ENCODE results near the gene THADA. TPM values are rescaled to one million over a fixed set of nuclear protein-coding genes. Genes with fewer than 3 reads are reported as not detected.

Gene THADA
- total and polyA plus RNA-seq, 2 donors (not counting 3 experiments of a cell fraction or from before 2014, with no cell fraction given), result 22.6 to 25.3 TPM

DNA sequence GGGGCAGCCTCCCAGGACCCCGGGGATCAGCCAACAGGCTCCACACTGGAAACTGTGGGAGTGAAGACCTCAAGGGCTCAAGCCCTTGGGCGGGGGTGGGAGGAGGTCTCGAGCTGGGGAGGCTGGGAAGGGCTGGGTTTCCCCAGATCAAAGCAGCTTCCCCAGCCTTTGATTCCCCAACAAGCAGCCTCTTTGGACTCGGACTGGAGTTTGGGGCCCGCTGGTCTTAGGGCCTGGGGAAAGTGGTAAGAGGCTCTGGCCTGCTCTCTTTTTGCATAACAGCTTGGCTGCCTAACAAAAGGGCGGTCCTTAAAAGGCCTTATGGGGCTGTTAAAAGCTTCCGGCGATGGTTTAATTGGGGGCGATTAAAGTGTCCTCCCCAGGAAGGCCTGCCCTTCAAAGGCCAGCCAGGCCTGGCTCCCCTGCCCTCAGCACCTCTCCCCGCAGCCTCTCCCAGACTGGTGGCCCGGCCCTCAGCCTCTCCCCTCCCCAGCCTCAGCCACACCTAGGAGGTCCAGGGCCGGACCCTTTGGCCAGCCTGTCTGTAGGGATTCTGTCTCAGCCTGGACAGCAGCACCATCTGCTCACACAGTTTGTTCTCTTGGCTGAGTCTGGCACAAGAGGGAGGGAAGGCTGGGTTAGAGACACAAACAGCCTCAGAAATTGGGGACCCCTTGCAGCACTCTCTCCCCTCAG is 409.0 kb downstream of the THADA start:
- H3K4me1 ChIP-seq (ENCODE audit: control insufficient read depth, extremely low read depth, insufficient read depth, low read length), result peaks cover 11% of the 10 kb centered on the region
- no peaks in the 10 kb centered on the region for H3K79me2 ChIP-seq (ENCODE audit: control insufficient read depth, insufficient read depth, low read length)
- no peaks in the 10 kb centered on the region for H3K36me3 ChIP-seq (ENCODE audit: control insufficient read depth in 2 of 2, extremely low read depth in 1 of 2, insufficient read depth in 2 of 2, low read length in 2 of 2)
- ChIA-PET CTCF (no interaction called here), POLR2A (no interaction called here)
- dilution Hi-C loops (cut with MboI; ENCODE audit: extremely low pct_ligation_motif_present, low sequenced_read_pairs), result no loop called here
- intact Hi-C loops (cut with micrococcal nuclease), result no loop called here
- H4K20me1 ChIP-seq (replicated peaks; ENCODE audit: control insufficient read depth, extremely low read depth, insufficient read depth, low read length), result no peaks in the 10 kb centered on the region
- no peaks in the 10 kb centered on the region for H3K9me1 ChIP-seq (replicated peaks; ENCODE audit: control insufficient read depth, extremely low read depth, insufficient read depth, low read length)
- no peak overlapping the region for H2AFZ ChIP-seq (ENCODE audit: low read depth, low read length)
- FAIRE-seq, result no peak
- H3K27ac ChIP-seq (ENCODE audit: insufficient read depth, low read depth, low read length), result no peak overlapping the region
- H3K4me2 ChIP-seq (ENCODE audit: insufficient read depth, low read length), result no peak overlapping the region
- BruUV-seq (replicated peaks), result no TSS peak
- no peak overlapping the region for H3K4me3 ChIP-seq (replicated peaks in 1 of 3; ENCODE audit: insufficient read depth in 1 of 3, low read depth in 1 of 3, low read length in 3 of 3)
- TF ChIP-seq, protein P1, sequence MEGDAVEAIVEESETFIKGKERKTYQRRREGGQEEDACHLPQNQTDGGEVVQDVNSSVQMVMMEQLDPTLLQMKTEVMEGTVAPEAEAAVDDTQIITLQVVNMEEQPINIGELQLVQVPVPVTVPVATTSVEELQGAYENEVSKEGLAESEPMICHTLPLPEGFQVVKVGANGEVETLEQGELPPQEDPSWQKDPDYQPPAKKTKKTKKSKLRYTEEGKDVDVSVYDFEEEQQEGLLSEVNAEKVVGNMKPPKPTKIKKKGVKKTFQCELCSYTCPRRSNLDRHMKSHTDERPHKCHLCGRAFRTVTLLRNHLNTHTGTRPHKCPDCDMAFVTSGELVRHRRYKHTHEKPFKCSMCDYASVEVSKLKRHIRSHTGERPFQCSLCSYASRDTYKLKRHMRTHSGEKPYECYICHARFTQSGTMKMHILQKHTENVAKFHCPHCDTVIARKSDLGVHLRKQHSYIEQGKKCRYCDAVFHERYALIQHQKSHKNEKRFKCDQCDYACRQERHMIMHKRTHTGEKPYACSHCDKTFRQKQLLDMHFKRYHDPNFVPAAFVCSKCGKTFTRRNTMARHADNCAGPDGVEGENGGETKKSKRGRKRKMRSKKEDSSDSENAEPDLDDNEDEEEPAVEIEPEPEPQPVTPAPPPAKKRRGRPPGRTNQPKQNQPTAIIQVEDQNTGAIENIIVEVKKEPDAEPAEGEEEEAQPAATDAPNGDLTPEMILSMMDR (IDR thresholded peaks at IDR 0.05; ENCODE audit: extremely low read depth in 1 of 2, insufficient read depth in 1 of 2, low read depth in 1 of 2, low read length in 2 of 2), result no peak
- TF ChIP-seq EZH2 (IDR thresholded peaks at IDR 0.05; ENCODE audit: borderline replicate concordance, low read depth, low read length, severe bottlenecking) (no peak), FOS (IDR thresholded peaks at IDR 0.05; ENCODE audit: borderline replicate concordance, insufficient read depth, low read length) (no peak), POLR2A (IDR thresholded peaks at IDR 0.05; ENCODE audit: low read depth, low read length) (no peak), GATA2 (IDR thresholded peaks at IDR 0.05; ENCODE audit: insufficient read depth, insufficient read length, low read depth, low read length) (no peak), JUN (IDR thresholded peaks at IDR 0.05; ENCODE audit: borderline replicate concordance, insufficient read depth, insufficient read length, low read depth) (no peak), POLR2AphosphoS5 (IDR thresholded peaks at IDR 0.05; ENCODE audit: insufficient read depth, low read depth, low read length) (no peak), MYC (IDR thresholded peaks at IDR 0.05; ENCODE audit: low read depth, low read length) (no peak)
- TF ChIP-seq, protein P2, sequence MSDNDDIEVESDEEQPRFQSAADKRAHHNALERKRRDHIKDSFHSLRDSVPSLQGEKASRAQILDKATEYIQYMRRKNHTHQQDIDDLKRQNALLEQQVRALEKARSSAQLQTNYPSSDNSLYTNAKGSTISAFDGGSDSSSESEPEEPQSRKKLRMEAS (IDR thresholded peaks at IDR 0.05; ENCODE audit: insufficient read depth, insufficient read length), result no peak
- no peaks in the 10 kb centered on the region for H3K27me3 ChIP-seq (ENCODE audit: control insufficient read depth in 2 of 2, insufficient read depth in 2 of 2, low read length in 2 of 2)
- DNase-seq (ENCODE audit: low read depth, low spot score), result no peak
- H3K9ac ChIP-seq (replicated peaks; ENCODE audit: extremely low read depth, insufficient read depth, low read length), result no peak overlapping the region
- H3K9me3 ChIP-seq (replicated peaks; ENCODE audit: control insufficient read depth, insufficient read depth, low read length), result no peaks in the 10 kb centered on the region

Data from endothelial cell of umbilical vein (primary cell).